ENCODE data around the gene RGS16.

Gene RGS16

DNA sequence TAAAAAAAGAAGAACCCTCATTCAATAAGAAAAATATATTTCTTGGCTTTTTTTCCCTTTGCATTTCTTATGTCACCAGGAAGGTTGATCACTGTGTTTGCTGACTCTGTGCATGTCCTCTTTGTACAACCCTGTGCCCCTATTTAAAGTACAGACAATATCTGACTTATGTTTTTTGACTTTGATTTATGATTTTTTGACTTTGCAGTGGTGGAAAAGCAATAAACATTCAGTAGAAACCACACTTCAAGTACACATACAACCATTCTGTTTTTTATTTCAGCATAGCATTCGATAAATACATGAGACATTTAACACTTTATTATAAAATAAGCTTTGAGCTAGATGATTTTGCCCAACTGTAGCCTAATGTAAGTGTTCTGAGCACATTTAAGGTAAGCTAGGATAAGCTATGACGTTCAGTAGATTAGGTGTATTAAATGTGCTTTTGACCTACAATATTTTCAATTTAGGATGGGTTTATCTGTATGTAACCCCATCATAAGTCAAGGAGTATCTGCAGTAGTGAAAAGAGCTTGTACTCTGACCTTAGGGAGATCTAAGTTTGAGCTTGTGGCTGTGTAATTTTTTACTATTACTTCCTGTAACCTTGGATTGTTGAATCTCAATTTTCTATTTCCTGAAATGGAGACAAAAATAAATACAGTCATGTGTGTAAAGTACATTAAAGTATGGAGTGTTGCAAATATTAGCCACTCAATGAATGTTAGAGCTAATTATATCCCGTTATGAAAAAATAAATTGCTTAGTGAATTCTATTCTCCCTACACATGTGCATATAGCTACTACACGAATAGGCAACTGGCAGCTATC is 16.3 kb downstream of the RGS16 start:
- WGBS (ENCODE audit: insufficient coverage): 0% methylated on average over 1 of the region's 4 CpGs
- peaks cover 0 to 19% (median 9%) of the 10 kb centered on the region in 4 experiments for H3K4me1 ChIP-seq (ENCODE audit: control extremely low read depth in 1 of 4, control insufficient read depth in 4 of 4, insufficient read depth in 4 of 4, low read length in 3 of 4)
- no peak for DNase-seq
- POLR2A ChIA-PET: no interaction called here
- CTCF ChIA-PET: interaction anchor here (1.2 to 6.2 kb wide), 7 partner anchors 9 to 507 kb away, joined by 3 to 39 read pairs (median 6); no protein-coding TSS in a partner anchor
- no peaks in the 10 kb centered on the region for H3K27me3 ChIP-seq (replicated peaks in 2 of 5; ENCODE audit: control insufficient read depth in 4 of 5, insufficient read depth in 5 of 5, low read length in 4 of 5)
- H3K36me3 ChIP-seq (ENCODE audit: control insufficient read depth in 4 of 4, insufficient read depth in 4 of 4, low read length in 3 of 4): peaks cover 2 to 17% (median 3%) of the 10 kb centered on the region in 4 experiments
- peak overlapping the region in 6 of 7 experiments; percentile 86 to 99 (median 96) for H3K4me3 ChIP-seq (ENCODE audit: control insufficient read depth in 1 of 7, extremely low read depth in 1 of 7, insufficient read depth in 4 of 7, low read depth in 2 of 7, low read length in 6 of 7)
- peak overlapping the region; percentile 86 to 95 for H3K27ac ChIP-seq (ENCODE audit: insufficient read depth in 1 of 2, low read depth in 1 of 2, low read length in 2 of 2, poor library complexity in 1 of 2, severe bottlenecking in 2 of 2)
- H3K9me3 ChIP-seq (ENCODE audit: control extremely low read depth in 1 of 5, control insufficient read depth in 4 of 5, insufficient read depth in 2 of 5, low read depth in 1 of 5, low read length in 4 of 5): no peaks in the 10 kb centered on the region

DNA sequence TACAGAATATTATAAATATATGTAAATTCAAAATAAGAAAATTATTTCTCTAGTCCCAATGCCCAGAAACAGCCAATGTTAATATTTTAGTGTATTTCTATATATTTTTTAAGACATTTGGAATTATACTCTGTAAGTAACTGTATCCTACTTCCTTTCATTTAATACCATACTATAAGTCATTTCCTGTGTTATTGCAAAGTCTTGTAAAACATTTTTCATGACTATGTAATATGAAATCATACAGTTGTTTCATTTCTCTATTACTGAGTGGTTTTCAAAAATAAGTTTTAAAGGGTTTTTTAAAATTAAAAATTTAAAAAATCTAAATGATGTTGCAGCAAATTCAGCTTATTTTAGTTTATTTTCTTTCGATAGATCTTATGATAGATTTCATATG is 17.1 kb downstream of the RGS16 start:
- Histone ChIP-seq H3K36me3 (ENCODE audit: control insufficient read depth in 4 of 4, insufficient read depth in 4 of 4, low read length in 3 of 4) (peaks cover 3 to 25% (median 6%) of the 10 kb centered on the region in 4 experiments), H3K27ac (ENCODE audit: insufficient read depth in 1 of 2, low read depth in 1 of 2, low read length in 2 of 2, poor library complexity in 1 of 2, severe bottlenecking in 2 of 2) (no peak overlapping the region), H3K4me1 (ENCODE audit: control extremely low read depth in 1 of 4, control insufficient read depth in 4 of 4, insufficient read depth in 4 of 4, low read length in 3 of 4) (peaks cover 0 to 19% (median 9%) of the 10 kb centered on the region in 4 experiments), H3K27me3 (replicated peaks in 2 of 5; ENCODE audit: control insufficient read depth in 4 of 5, insufficient read depth in 5 of 5, low read length in 4 of 5) (no peaks in the 10 kb centered on the region), H3K4me3 (ENCODE audit: control insufficient read depth in 1 of 7, extremely low read depth in 1 of 7, insufficient read depth in 4 of 7, low read depth in 2 of 7, low read length in 6 of 7) (no peak overlapping the region), H3K9me3 (ENCODE audit: control extremely low read depth in 1 of 5, control insufficient read depth in 4 of 5, insufficient read depth in 2 of 5, low read depth in 1 of 5, low read length in 4 of 5) (no peaks in the 10 kb centered on the region)
- POLR2A ChIA-PET: no interaction called here
- no peak for DNase-seq
- WGBS (ENCODE audit: insufficient coverage): no CpG with 5 or more reads among the region's 1 CpG
- CTCF ChIA-PET: interaction anchor here (1.2 to 6.2 kb wide), 2 partner anchors 12 to 502 kb away, joined by 5 to 39 read pairs; no protein-coding TSS in a partner anchor

DNA sequence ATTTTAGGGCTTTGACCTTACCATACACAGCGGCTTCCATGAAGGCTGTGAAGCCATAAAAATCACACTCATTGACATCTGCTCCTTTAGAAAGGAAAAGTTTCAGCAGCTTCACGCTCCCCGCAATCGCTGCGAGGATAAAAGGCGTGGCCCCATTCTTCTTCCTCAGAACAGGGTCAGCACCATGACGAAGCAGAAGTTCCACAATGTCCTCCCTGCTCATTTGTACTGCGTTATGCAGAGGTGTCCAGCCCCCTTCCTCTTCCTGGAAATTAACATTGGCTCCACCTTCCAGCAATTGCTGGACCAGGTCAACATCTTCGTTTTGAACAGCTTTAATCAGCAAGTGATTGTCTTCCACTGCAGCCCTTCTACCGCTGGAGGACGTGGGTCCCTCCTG is 17.8 kb downstream of the RGS16 start:
- H3K4me3 ChIP-seq (ENCODE audit: control insufficient read depth in 1 of 7, extremely low read depth in 1 of 7, insufficient read depth in 4 of 7, low read depth in 2 of 7, low read length in 6 of 7): no peak overlapping the region
- peaks cover 0 to 19% (median 9%) of the 10 kb centered on the region in 4 experiments for H3K4me1 ChIP-seq (ENCODE audit: control extremely low read depth in 1 of 4, control insufficient read depth in 4 of 4, insufficient read depth in 4 of 4, low read length in 3 of 4)
- no peaks in the 10 kb centered on the region for H3K27me3 ChIP-seq (replicated peaks in 2 of 5; ENCODE audit: control insufficient read depth in 4 of 5, insufficient read depth in 5 of 5, low read length in 4 of 5)
- no peak for DNase-seq
- WGBS (ENCODE audit: insufficient coverage): 98% methylated on average over 10 of the region's 11 CpGs
- H3K36me3 ChIP-seq (ENCODE audit: control insufficient read depth in 4 of 4, insufficient read depth in 4 of 4, low read length in 3 of 4): peaks cover 6 to 30% (median 10%) of the 10 kb centered on the region in 4 experiments
- no peaks in the 10 kb centered on the region for H3K9me3 ChIP-seq (ENCODE audit: control extremely low read depth in 1 of 5, control insufficient read depth in 4 of 5, insufficient read depth in 2 of 5, low read depth in 1 of 5, low read length in 4 of 5)
- H3K27ac ChIP-seq (ENCODE audit: insufficient read depth in 1 of 2, low read depth in 1 of 2, low read length in 2 of 2, poor library complexity in 1 of 2, severe bottlenecking in 2 of 2): no peak overlapping the region
- POLR2A ChIA-PET: no interaction called here
- CTCF ChIA-PET: interaction anchor here (0.6 to 6.2 kb wide), 4 partner anchors 10 to 501 kb away, joined by 3 to 39 read pairs (median 4); no protein-coding TSS in a partner anchor

DNA sequence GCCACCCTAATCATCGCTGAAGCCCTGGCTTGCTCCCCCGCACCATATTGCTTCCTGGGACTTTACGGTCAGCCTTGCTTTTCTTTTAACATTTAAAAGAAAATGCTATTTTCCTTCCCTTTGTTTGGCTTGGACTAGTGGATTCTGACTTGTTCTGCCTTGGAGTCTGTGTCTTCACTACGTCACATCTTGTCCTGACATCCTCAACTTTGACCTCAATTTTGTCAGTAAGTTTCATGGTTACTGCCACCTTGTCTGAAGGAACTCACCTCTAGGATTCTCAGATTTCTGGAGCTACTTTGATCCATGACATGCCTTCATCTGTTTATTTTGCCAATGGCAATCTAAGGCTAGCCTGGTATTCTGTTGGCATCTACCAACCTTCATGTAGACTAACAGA is 19.4 kb downstream of the RGS16 start:
- Histone ChIP-seq H3K27ac (ENCODE audit: insufficient read depth in 1 of 2, low read depth in 1 of 2, low read length in 2 of 2, poor library complexity in 1 of 2, severe bottlenecking in 2 of 2) (no peak overlapping the region), H3K27me3 (replicated peaks in 2 of 5; ENCODE audit: control insufficient read depth in 4 of 5, insufficient read depth in 5 of 5, low read length in 4 of 5) (no peaks in the 10 kb centered on the region), H3K4me3 (ENCODE audit: control insufficient read depth in 1 of 7, extremely low read depth in 1 of 7, insufficient read depth in 4 of 7, low read depth in 2 of 7, low read length in 6 of 7) (no peak overlapping the region), H3K9me3 (ENCODE audit: control extremely low read depth in 1 of 5, control insufficient read depth in 4 of 5, insufficient read depth in 2 of 5, low read depth in 1 of 5, low read length in 4 of 5) (no peaks in the 10 kb centered on the region), H3K4me1 (ENCODE audit: control extremely low read depth in 1 of 4, control insufficient read depth in 4 of 4, insufficient read depth in 4 of 4, low read length in 3 of 4) (peaks cover 0 to 19% (median 9%) of the 10 kb centered on the region in 4 experiments), H3K36me3 (ENCODE audit: control insufficient read depth in 4 of 4, insufficient read depth in 4 of 4, low read length in 3 of 4) (peaks cover 17 to 45% (median 20%) of the 10 kb centered on the region in 4 experiments)
- ChIA-PET POLR2A (no interaction called here), CTCF (interaction anchor here (1.1 to 1.7 kb wide), 2 partner anchors 11 to 201 kb away, joined by 3 to 5 read pairs; no protein-coding TSS in a partner anchor)
- no peak for DNase-seq
- WGBS (ENCODE audit: insufficient coverage): 96% methylated on average over 4 of the region's 4 CpGs

GRCh38 chr1:182580736-182581135 is 23.5 kb downstream of the RGS16 start:
- CTCF ChIA-PET: interaction anchor here (0.8 to 1.4 kb wide), 2 partner anchors 11 to 202 kb away, joined by 3 read pairs; no protein-coding TSS in a partner anchor
- no peak for DNase-seq
- Histone ChIP-seq H3K4me1 (ENCODE audit: control extremely low read depth in 1 of 4, control insufficient read depth in 4 of 4, insufficient read depth in 4 of 4, low read length in 3 of 4) (peaks cover 0 to 3% (median 0%) of the 10 kb centered on the region in 4 experiments), H3K27ac (ENCODE audit: insufficient read depth in 1 of 2, low read depth in 1 of 2, low read length in 2 of 2, poor library complexity in 1 of 2, severe bottlenecking in 2 of 2) (no peak overlapping the region), H3K27me3 (replicated peaks in 2 of 5; ENCODE audit: control insufficient read depth in 4 of 5, insufficient read depth in 5 of 5, low read length in 4 of 5) (no peaks in the 10 kb centered on the region), H3K36me3 (ENCODE audit: control insufficient read depth in 4 of 4, insufficient read depth in 4 of 4, low read length in 3 of 4) (peaks cover 23 to 61% (median 32%) of the 10 kb centered on the region in 4 experiments), H3K4me3 (ENCODE audit: control insufficient read depth in 1 of 7, extremely low read depth in 1 of 7, insufficient read depth in 4 of 7, low read depth in 2 of 7, low read length in 6 of 7) (no peak overlapping the region), H3K9me3 (ENCODE audit: control extremely low read depth in 1 of 5, control insufficient read depth in 4 of 5, insufficient read depth in 2 of 5, low read depth in 1 of 5, low read length in 4 of 5) (no peaks in the 10 kb centered on the region)
- no CpG with 5 or more reads among the region's 2 CpGs for WGBS (ENCODE audit: insufficient coverage)
- POLR2A ChIA-PET: no interaction called here

DNA sequence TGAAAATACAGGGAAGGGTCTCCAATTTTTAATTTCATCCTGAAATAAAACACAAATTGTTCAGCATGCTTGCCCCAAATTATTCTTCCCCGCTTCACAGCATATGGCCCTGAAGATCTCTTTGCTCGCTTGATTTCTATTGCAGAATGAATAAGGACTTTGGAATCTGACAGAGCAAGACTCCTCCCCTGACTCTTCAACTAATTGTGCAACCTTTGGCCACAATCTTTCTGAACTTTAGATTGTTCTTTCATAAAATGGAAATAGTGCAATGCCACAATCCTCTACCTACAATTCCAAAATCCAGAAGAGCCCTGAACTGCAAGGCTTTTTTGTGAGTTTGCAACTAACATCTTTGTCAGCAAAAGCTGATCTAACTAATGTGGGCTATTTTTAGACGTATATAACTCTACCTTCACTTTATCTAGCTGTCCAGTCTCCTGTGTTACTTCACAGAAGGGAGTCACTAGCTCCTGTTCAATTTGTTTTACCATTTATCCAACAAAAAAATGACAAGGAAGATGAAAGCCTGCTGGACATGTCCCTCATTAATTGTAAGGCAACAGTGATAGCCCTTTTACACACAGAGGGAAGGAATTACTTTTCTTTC is 28.5 kb downstream of the RGS16 start:
- ChIA-PET CTCF (no interaction called here), POLR2A (no interaction called here)
- no peak overlapping the region for H3K27ac ChIP-seq (ENCODE audit: insufficient read depth in 1 of 2, low read depth in 1 of 2, low read length in 2 of 2, poor library complexity in 1 of 2, severe bottlenecking in 2 of 2)
- no peaks in the 10 kb centered on the region for H3K9me3 ChIP-seq (ENCODE audit: control extremely low read depth in 1 of 5, control insufficient read depth in 4 of 5, insufficient read depth in 2 of 5, low read depth in 1 of 5, low read length in 4 of 5)
- H3K4me1 ChIP-seq (ENCODE audit: control extremely low read depth in 1 of 4, control insufficient read depth in 4 of 4, insufficient read depth in 4 of 4, low read length in 3 of 4): no peaks in the 10 kb centered on the region
- no peaks in the 10 kb centered on the region for H3K27me3 ChIP-seq (replicated peaks in 2 of 5; ENCODE audit: control insufficient read depth in 4 of 5, insufficient read depth in 5 of 5, low read length in 4 of 5)
- H3K36me3 ChIP-seq (ENCODE audit: control insufficient read depth in 4 of 4, insufficient read depth in 4 of 4, low read length in 3 of 4): peaks cover 22 to 55% (median 34%) of the 10 kb centered on the region in 4 experiments
- no peak for DNase-seq
- WGBS (ENCODE audit: insufficient coverage): 100% methylated on average over 3 of the region's 3 CpGs
- no peak overlapping the region for H3K4me3 ChIP-seq (ENCODE audit: control insufficient read depth in 1 of 7, extremely low read depth in 1 of 7, insufficient read depth in 4 of 7, low read depth in 2 of 7, low read length in 6 of 7)

GRCh38 chr1:182574156-182574555 is 30.0 kb downstream of the RGS16 start:
- 100% methylated on average over 3 of the region's 4 CpGs for WGBS (ENCODE audit: insufficient coverage)
- no peak overlapping the region for H3K27ac ChIP-seq (ENCODE audit: insufficient read depth in 1 of 2, low read depth in 1 of 2, low read length in 2 of 2, poor library complexity in 1 of 2, severe bottlenecking in 2 of 2)
- no peaks in the 10 kb centered on the region for H3K9me3 ChIP-seq (ENCODE audit: control extremely low read depth in 1 of 5, control insufficient read depth in 4 of 5, insufficient read depth in 2 of 5, low read depth in 1 of 5, low read length in 4 of 5)
- H3K4me3 ChIP-seq (ENCODE audit: control insufficient read depth in 1 of 7, extremely low read depth in 1 of 7, insufficient read depth in 4 of 7, low read depth in 2 of 7, low read length in 6 of 7): no peak overlapping the region
- no peaks in the 10 kb centered on the region for H3K4me1 ChIP-seq (ENCODE audit: control extremely low read depth in 1 of 4, control insufficient read depth in 4 of 4, insufficient read depth in 4 of 4, low read length in 3 of 4)
- no peaks in the 10 kb centered on the region for H3K27me3 ChIP-seq (replicated peaks in 2 of 5; ENCODE audit: control insufficient read depth in 4 of 5, insufficient read depth in 5 of 5, low read length in 4 of 5)
- CTCF ChIA-PET: interaction anchor here (1.1 kb wide), 1 partner anchor 12 kb away, joined by 3 read pairs; no protein-coding TSS in a partner anchor
- POLR2A ChIA-PET: no interaction called here
- no peak for DNase-seq
- peaks cover 15 to 40% (median 20%) of the 10 kb centered on the region in 4 experiments for H3K36me3 ChIP-seq (ENCODE audit: control insufficient read depth in 4 of 4, insufficient read depth in 4 of 4, low read length in 3 of 4)

All from common myeloid progenitor, CD34-positive (primary cell).